Prostate gland (tissue), 2 donors: ENCODE data around the gene METTL13.

ENCODE experiments used
- CTCF ChIP-seq, 4 experiments: fragments of 200-600 bp in 2 of 4; fragments of 450-650 bp in 2 of 4; sonication (generic) in 2 of 4; IDR thresholded peaks; 1 replicate in 3 of 4; 2 replicates in 1 of 4; pipeline ENCODE4 v1.5.1; 2016 to 2019; ENCODE audit warnings: antibody characterized with exemption in 4 of 4, mild to moderate bottlenecking in 2 of 4, moderate library complexity in 2 of 4
- POLR2A ChIP-seq: fragments of 450-650 bp; IDR thresholded peaks from one replicate; pipeline ENCODE4 v1.6.1; 2016; ENCODE audit warnings: antibody characterized with exemption, mild to moderate bottlenecking
- POLR2AphosphoS5 ChIP-seq: sonication (generic); formaldehyde crosslinking; IDR thresholded peaks from one replicate; pipeline ENCODE4 v1.6.1; 2017; ENCODE audit warnings: antibody characterized with exemption

- no peak for TF ChIP-seq CTCF (IDR thresholded peaks at IDR 0.05)
- no peak for TF ChIP-seq POLR2A
- TF ChIP-seq POLR2AphosphoS5 = no peak
Measured at GRCh38 chr1:171758011-171758410, 23.4 kb upstream of the METTL13 start.
